ENCODE measurements around the gene PSG3.
A peak's percentile ranks its signal among the peaks of the same experiment; 100 is the strongest.
"Not testable (repeated sequence)": the region's sequence is repeated elsewhere in the genome, so short reads cannot be mapped to it uniquely, and the experiment has no call there.

PSG3 gene

DNA sequence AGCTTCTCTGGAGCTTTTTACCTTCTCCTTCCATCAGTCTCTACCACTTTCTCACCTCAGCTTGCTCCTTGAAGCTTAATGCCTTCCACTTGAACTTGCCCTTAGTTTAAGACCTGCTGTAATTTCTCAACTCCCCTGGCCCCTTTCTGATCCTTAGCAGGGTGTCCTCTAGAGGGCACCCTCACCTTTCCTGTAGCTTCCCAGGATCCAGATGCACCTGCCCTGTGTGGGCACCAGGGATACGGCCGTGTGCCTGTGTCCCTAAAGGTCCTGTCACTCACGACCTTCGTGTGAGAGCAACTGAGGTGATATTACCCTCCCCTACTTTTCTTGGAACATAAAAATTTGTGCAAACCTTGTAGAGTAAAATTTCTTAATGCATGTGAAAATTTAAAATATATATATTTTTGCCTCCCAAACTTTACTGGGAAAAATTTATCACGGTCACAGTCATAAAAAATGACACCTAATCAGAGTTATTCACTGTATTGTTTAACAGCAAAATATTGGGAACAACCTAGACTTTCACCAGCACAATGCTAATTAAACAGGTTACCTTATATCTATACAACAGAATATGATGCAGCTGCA, 46.4 kb downstream of the PSG3 start:
- peak; percentile 35 for DNase-seq

GRCh38 chr19:42683917-42684513, 56.3 kb downstream of the PSG3 start:
- no peak for DNase-seq

DNA sequence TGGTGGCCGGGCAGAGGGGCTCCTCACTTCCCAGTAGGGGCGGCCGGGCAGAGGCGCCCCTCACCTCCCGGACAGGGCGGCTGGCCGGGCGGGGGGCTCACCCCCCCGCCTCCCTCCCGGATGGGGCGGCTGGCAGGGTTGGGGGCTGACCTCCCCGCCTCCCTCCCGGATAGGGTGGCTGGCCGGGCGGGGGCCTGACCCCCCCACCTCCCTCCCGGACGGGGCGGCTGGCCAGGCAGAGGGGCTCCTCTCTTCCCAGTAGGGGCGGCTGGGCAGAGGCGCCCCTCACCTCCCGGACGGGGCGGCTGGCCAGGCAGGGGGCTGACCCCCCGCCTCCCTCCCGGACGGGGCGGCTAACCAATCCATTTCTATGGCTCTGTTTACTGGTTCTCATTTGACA, 64.0 kb downstream of the PSG3 start:
- DNase-seq: not testable (repeated sequence)

- not testable (repeated sequence) for DNase-seq
Measured at GRCh38 chr19:42674549-42674948, 65.7 kb downstream of the PSG3 start.
